ENCODE measurements around the gene NACC1.
"Not testable (repeated sequence)": the region's sequence is repeated elsewhere in the genome, so short reads cannot be mapped to it uniquely, and the experiment has no call there.

Gene NACC1

GRCh38 chr19:13160557-13160956 lies 42.5 kb downstream of the NACC1 start:
- no peak for DNase-seq (ENCODE audit: low read depth in 3 of 3, low spot score in 1 of 3)

- DNase-seq (ENCODE audit: low read depth in 3 of 3, low spot score in 1 of 3), result peak; percentile 57 to 78 (median 60)
Observed at GRCh38 chr19:13162724-13163608, 44.9 kb downstream of the NACC1 start.

- no peak for DNase-seq (ENCODE audit: low read depth in 3 of 3, low spot score in 1 of 3)
Observed at GRCh38 chr19:13163609-13164342, 45.7 kb downstream of the NACC1 start.

- no peak for DNase-seq (ENCODE audit: low read depth in 3 of 3, low spot score in 1 of 3)
Observed at GRCh38 chr19:13164343-13165161, 46.5 kb downstream of the NACC1 start.

GRCh38 chr19:13165162-13165997 lies 47.3 kb downstream of the NACC1 start:
- no peak for DNase-seq (ENCODE audit: low read depth in 3 of 3, low spot score in 1 of 3)

- DNase-seq (ENCODE audit: low read depth in 3 of 3, low spot score in 1 of 3), result not testable (repeated sequence)
Observed at GRCh38 chr19:13166151-13166550, 48.1 kb downstream of the NACC1 start.

- no peak for DNase-seq (ENCODE audit: low read depth in 3 of 3, low spot score in 1 of 3)
Observed at GRCh38 chr19:13169769-13170168, 51.7 kb downstream of the NACC1 start.

GRCh38 chr19:13171146-13171545 lies 53.1 kb downstream of the NACC1 start:
- DNase-seq (ENCODE audit: low read depth in 3 of 3, low spot score in 1 of 3), result no peak

- peak; percentile 64 for DNase-seq (ENCODE audit: low read depth in 3 of 3, low spot score in 1 of 3)
Observed at GRCh38 chr19:13172346-13173138, 54.5 kb downstream of the NACC1 start.

- no peak for DNase-seq (ENCODE audit: low read depth in 3 of 3, low spot score in 1 of 3)
Observed at GRCh38 chr19:13173139-13173737, 55.2 kb downstream of the NACC1 start.

- no peak for DNase-seq (ENCODE audit: low read depth in 3 of 3, low spot score in 1 of 3)
Observed at GRCh38 chr19:13176345-13176744, 58.3 kb downstream of the NACC1 start.

- not testable (repeated sequence) for DNase-seq (ENCODE audit: low read depth in 3 of 3, low spot score in 1 of 3)
Observed at GRCh38 chr19:13177584-13177983, 59.5 kb downstream of the NACC1 start.

GRCh38 chr19:13178291-13178690 lies 60.2 kb downstream of the NACC1 start:
- DNase-seq (ENCODE audit: low read depth in 3 of 3, low spot score in 1 of 3), result not testable (repeated sequence)

- DNase-seq (ENCODE audit: low read depth in 3 of 3, low spot score in 1 of 3), result no peak
Observed at GRCh38 chr19:13181747-13182388, 63.8 kb downstream of the NACC1 start.

GRCh38 chr19:13184926-13185325 lies 66.9 kb downstream of the NACC1 start:
- not testable (repeated sequence) for DNase-seq (ENCODE audit: low read depth in 3 of 3, low spot score in 1 of 3)

GRCh38 chr19:13185763-13186657 lies 67.9 kb downstream of the NACC1 start:
- not testable (repeated sequence) for DNase-seq (ENCODE audit: low read depth in 3 of 3, low spot score in 1 of 3)

- DNase-seq (ENCODE audit: low read depth in 3 of 3, low spot score in 1 of 3), result not testable (repeated sequence)
Observed at GRCh38 chr19:13186688-13187087, 68.6 kb downstream of the NACC1 start.

GRCh38 chr19:13187419-13187818 lies 69.4 kb downstream of the NACC1 start:
- no peak for DNase-seq (ENCODE audit: low read depth in 3 of 3, low spot score in 1 of 3)

All from stimulated activated CD4-positive, alpha-beta T cell treated with anti-CD3 and anti-CD28 coated beads, TNF-alpha, amount 100 ng/mL, for 1 hour (primary cell).